Globus pallidus (tissue), 1 donor: ENCODE measurements around the gene RUFY3.
"Not testable (repeated sequence)": the region's sequence is repeated elsewhere in the genome, so short reads cannot be mapped to it uniquely, and the experiment has no call there.

Experiments
- DNase-seq: peaks from one replicate; pipeline ENCODE4 v3.0.0-alpha.2; 2015; ENCODE audit warnings: low spot score

Gene RUFY3

GRCh38 chr4:70706044-70706461 is 15.7 kb upstream of the RUFY3 start:
- DNase-seq, result no peak

- DNase-seq, result no peak
Measured at GRCh38 chr4:70706516-70706915, 15.2 kb upstream of the RUFY3 start.

DNA sequence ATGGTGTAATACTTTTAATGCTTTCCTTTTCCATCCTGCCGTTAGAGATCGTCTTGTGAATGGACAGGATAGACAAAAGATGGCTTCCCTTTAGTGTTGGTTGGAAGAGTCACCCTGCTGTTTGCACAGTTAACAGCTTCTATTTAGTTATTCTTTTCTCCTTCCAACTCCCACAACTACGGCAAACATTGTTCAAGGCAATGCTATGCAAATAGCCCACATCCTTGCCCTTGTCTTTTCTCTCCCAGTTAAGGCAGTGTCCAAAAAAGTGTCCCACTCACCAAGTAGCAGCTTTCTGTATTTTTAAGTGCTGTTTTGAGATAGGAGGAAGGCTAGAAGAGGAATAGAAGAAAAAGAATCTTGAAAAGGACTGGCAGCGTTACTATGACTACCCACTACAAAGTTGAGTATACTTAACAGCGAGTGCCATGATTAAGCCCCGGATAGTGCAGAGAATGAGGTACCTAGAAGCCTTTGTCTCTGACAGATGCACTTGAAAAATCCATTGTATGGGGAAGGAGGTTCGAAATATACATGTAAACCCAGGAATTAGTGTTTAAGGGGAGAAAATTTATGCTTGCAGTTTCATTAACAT is 12.1 kb upstream of the RUFY3 start:
- DNase-seq, result no peak

- no peak for DNase-seq
Measured at GRCh38 chr4:70711599-70711998, 10.2 kb upstream of the RUFY3 start.

DNA sequence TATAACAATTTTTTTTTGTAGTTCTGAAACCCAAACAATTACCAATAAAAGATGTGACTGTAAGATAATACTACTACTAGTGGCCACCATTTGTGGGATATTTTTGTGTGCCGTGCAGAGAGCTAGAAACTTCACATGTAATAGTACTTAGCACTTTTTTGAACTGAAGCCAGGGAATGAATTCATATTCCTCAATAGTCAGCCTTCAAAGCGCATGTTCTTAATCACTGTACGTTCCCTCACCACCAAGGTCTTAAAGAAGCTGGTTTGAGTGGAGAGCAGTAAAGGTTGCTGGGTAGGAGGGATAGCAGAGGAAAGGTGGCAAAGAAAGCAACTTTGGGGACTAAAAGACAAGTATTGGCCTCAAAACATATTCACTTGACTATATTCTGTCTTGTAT is 9.6 kb upstream of the RUFY3 start:
- DNase-seq, result no peak

DNA sequence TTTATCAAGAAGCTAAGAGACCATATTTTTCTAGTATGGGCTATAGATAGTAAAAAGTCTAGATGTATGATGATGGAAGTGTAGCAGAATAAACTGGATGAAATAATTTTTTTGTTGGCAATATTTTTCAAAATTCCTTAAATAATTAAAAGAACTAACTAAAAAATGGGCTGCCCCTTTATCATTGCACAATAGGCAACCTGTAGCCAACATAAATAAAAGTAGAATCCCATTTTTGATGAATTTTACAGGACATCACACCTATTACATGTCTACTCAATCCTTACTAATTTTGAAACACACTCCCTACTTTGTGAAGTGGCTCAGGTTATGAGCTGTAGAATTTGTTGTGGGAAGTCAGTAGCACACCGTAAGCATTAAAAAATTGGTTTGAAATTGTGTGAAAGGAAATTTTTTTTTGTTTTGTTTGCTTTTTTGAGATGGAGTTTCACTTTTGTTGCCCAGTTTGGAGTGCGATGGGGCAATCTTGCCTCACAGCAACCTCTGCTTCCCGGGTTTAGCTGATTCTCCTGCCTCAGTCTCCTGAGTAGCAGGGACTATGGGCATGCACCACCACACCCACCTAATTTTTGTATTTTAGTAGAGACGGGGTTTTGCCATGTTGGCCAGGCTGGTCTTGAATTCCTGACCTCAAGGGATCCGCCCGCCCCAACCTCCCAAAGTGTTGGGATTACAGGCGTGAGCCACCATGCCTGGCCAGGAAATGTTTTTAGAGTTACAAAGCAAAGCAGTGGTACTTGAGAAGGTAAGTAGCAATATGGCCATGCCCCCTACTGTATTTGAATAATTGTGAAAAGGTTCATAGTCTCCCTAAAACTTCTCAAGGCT is 8.9 kb upstream of the RUFY3 start:
- no peak for DNase-seq

DNA sequence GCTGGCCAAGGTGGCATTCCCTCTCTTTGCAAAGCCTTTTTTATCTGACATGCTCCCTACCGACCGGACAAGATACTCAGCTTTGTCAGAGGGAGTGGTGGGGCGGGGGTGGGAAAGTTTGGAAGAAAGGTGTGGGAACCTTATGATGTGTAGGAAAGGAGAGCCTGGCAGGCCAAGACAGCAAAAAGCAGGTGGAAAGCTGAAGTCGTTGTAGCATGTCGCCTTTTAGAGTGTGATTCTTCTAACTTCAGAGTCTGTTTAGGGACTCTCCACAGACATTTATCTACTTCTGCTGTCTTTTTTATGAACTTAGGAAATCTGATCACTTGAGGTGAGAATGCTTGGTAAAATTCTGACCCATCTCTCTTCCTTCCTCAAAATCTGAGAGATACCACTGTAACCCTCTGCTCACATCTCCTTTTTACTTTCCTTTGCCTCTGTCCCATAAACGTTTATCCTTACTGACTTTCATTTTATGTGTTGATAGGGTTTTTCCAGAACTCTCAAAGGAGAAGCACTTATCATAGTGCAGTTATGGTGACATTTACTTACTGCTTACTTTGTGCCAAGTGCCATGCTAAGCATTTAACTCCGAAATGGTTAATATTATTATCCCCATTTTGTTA is 8.2 kb upstream of the RUFY3 start:
- no peak for DNase-seq

GRCh38 chr4:70714079-70714887 is 7.5 kb upstream of the RUFY3 start:
- no peak for DNase-seq

- DNase-seq, result no peak
Measured at GRCh38 chr4:70715097-70715496, 6.7 kb upstream of the RUFY3 start.

DNA sequence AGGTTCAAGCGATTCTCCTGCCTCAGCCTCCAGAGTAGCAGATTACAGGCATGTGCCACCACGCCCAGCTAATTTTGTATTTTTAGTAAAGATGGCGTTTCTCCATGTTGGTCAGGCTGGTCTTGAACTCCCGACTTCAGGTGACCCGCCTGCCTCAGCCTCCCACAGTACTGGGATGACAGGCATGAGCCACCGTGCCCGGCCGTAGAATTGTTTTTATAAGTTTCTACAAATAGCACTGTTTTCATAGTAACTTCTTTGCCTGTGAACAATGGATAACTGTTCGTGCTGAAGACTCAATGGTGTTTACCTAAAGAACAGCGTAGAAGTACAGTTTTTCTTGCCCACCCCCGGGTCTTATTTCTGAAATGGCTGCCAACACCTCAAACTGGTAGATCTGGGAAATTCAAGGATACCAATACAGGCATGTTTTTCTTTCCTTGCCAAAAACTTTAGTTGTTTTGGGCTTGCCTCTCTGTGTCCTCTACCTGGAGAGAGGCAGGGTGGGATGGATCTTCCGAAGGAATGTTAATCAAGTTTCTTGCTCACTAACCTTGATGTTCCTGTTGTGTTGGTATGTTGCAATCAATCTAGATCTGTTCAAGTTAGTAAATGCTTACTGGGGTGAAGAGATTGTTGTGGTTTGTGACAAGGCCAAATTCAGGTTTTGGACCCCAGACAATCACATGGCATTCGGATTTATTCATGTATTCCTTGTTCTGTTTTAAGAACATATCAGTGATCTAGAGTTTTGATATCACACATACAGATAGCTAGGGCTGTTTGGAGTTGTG is 2.8 kb upstream of the RUFY3 start:
- DNase-seq, result no peak

- DNase-seq, result peak; percentile 36
Measured at GRCh38 chr4:70722199-70722791, 531 bp downstream of the RUFY3 start.

DNA sequence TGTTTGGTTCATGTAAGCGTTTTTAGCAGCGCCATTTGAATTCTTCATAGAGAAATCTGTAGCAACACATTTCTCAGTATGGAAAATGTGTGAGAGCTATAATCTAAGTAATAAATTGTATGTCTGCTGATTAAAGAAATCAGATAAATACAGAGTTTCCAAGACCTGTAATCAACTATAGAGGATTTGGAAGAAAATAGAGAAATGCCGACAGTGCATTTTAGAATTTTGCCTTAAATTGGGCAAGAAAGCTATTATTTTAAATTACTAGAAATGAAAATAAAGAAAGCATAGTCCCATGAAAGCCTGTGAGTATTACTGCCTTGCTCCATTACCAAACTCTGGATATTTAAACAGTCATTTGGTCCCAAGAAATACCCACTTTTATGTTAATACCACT is 2.7 kb downstream of the RUFY3 start:
- DNase-seq, result no peak

DNA sequence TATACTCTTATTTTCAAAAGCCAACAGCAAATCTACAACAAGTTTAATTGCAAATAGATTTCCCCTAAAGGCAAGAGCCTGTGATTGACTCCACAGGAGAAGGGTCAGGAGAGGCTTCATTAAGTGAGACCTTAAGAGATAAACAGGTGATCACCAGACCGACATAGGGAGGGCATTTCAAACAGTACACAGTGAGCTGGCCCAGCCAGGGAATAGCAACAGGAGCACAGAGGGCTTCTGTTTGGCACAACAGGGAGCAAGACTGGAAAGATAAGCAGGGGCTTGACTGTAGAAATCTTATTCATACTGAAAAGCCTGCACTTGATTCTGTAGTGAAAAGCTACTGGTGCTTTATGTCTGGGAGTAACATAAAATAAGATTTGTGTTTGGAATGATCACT is 3.9 kb downstream of the RUFY3 start:
- no peak for DNase-seq

GRCh38 chr4:70726515-70726914 is 4.8 kb downstream of the RUFY3 start:
- DNase-seq, result not testable (repeated sequence)

DNA sequence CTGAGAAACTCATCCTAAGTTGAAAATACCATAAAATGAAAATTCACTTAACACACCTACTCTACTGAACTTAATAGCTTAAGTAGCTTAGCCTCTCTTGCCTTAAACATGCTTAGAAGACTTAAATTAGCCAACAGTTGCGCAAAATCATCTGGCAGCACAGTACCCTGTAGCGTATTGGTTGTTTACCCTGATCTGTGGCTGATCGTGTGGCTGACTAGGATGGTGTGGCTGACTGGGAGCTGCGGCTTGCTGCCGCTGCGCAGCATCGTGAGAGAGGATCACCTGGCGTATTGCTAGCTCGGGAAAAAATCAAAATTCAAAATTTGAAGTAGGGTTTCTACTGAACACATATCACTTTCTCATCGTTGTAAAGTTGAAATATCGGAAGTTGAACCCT is 6.3 kb downstream of the RUFY3 start:
- DNase-seq, result no peak

DNA sequence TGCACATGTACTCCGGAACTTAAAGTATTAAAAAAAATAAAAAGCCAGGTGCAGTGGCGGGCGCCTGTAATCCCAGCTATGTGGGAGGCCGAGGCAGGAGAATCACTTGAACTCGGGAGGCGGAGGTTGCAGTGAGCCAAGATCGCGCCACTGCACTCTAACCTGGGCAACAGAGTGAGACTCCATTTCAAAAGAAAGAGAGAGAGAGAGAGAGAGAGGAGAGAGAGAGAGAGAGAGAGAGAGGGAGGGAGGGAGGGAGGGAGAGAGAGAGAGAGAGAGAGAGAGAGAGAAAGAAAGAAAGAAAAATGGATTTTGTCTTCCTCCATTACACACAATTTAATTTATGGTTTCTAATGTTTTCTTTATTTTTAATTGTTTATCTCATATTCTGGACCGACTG is 11.1 kb downstream of the RUFY3 start:
- DNase-seq, result not testable (repeated sequence)

DNA sequence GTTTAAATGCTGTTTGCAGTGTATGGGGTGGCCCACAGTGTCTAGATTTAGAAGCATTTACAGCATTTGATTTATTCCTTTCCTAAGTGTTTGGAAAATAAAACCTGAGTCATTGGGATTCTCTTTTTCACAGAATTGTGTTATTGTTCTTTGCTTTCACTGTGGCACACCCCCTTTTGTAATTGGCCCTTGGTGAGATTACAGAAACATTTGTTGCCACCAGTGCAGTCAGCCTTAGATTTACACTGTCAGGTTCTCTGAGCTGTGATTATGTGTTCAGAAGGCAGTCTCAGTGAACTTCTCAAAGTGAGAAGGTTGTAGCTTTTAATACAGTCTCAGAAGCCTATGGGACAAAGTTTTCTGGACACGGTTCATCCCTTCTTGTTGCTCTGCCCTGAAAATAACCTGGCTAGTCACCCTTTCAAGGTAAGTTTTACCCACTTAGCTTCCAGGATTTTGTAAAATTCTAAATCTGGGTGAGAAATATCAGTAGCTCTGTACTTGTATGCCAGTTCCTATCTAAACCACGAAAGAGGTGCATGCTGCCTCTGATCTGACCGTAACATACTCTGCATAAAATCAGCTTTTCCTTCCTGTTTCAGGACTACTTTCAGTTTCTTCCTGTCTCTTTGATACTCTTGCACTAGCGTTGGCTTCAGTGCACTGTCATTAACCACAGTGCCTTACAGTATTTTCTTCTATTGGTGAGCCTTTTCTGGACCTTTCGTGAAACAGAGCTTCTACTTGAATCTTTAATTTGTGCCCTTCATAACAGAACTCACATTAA is 12.6 kb downstream of the RUFY3 start:
- DNase-seq, result peak; percentile 59

- no peak for DNase-seq
Measured at GRCh38 chr4:70734971-70735370, 13.2 kb downstream of the RUFY3 start.

- DNase-seq, result peak; percentile 23
Measured at GRCh38 chr4:70735915-70736314, 14.2 kb downstream of the RUFY3 start.

GRCh38 chr4:70737006-70737405 is 15.2 kb downstream of the RUFY3 start:
- no peak for DNase-seq
